T-cell (primary cell): Measurements from ENCODE around the gene ETFBKMT. TPM values are rescaled to one million over a fixed set of nuclear protein-coding genes. Genes with fewer than 3 reads are reported as not detected.

Source experiments
- ATAC-seq, 4 experiments: fragments of 200-7000 bp in 3 of 4; fragments of 150-1000 bp in 1 of 4; cut with Tn5 transposase; replicated peaks in 1 of 4; 1 replicate in 3 of 4; 2 replicates in 1 of 4; pipeline ENCODE4 v1.10.0; 2021; ENCODE audit warnings: moderate library complexity in 3 of 4, mild to moderate bottlenecking in 2 of 4, moderate number of reproducible peaks in 1 of 4
- CTCF ChIA-PET, 2 donors: fragments of 300-600 bp; sonication (Branson Sonifier 250); formaldehyde crosslinking; loops; one replicate each; lab custom pipeline; 2022; ENCODE audit warnings: antibody characterized with exemption in 2 of 2; lab: Charles Lee
- POLR2A ChIA-PET, 2 donors: fragments of 300-600 bp; sonication (Branson Sonifier 250); formaldehyde crosslinking; loops; one replicate each; lab custom pipeline; 2022; ENCODE audit warnings: antibody characterized with exemption in 2 of 2; lab: Charles Lee
- DNase-seq, 35 experiments: peaks; one replicate each; pipeline versions ENCODE4 v3.0.0 to v3.0.0-alpha.2; 2013 to 2023
- H3K27ac ChIP-seq: one replicate; pipeline ENCODE4 v1.5.1; 2013; ENCODE audit warnings: low read length
- H3K27me3 ChIP-seq, 2 experiments: replicated peaks in 1 of 2; 1 replicate in 1 of 2; 2 replicates in 1 of 2; pipeline versions ENCODE4 v1.6.1 to v1.7.0; 2013; ENCODE audit warnings: low read length in 1 of 2, mixed read lengths in 1 of 2; ENCODE audit not compliant: control insufficient read depth in 2 of 2, insufficient read depth in 2 of 2; ENCODE audit errors: extremely low read depth in 1 of 2
- H3K36me3 ChIP-seq, 2 donors: 1 replicate in 1 of 2; 2 replicates in 1 of 2; pipeline versions ENCODE4 v1.6.1 to v1.7.0; 2013; ENCODE audit warnings: low read length in 1 of 2; ENCODE audit not compliant: control insufficient read depth in 2 of 2, insufficient read depth in 1 of 2; ENCODE audit errors: extremely low read depth in 1 of 2
- H3K4me1 ChIP-seq, 2 experiments: 1 replicate in 1 of 2; 2 replicates in 1 of 2; pipeline versions ENCODE4 v1.6.1 to v1.7.0; 2013; ENCODE audit warnings: low read length in 2 of 2, mixed read lengths in 1 of 2; ENCODE audit not compliant: insufficient read depth in 2 of 2, control insufficient read depth in 1 of 2; ENCODE audit errors: extremely low read depth in 1 of 2
- H3K4me3 ChIP-seq, 2 donors: 1 replicate in 1 of 2; 2 replicates in 1 of 2; pipeline versions ENCODE4 v1.5.1 to v1.7.0; 2013; ENCODE audit warnings: mild to moderate bottlenecking in 2 of 2, low read length in 1 of 2, moderate library complexity in 1 of 2; ENCODE audit not compliant: control insufficient read depth in 1 of 2; ENCODE audit errors: extremely low read depth in 1 of 2
- H3K9me3 ChIP-seq: 2 replicates; pipeline ENCODE4 v1.7.0; 2013
- H3K27ac Mint-ChIP-seq, 2 donors: one replicate each; pipeline ENCODE4 v1.8.0; 2020 to 2021; ENCODE audit warnings: mild to moderate bottlenecking in 2 of 2, mixed read lengths in 2 of 2
- H3K27me3 Mint-ChIP-seq, 2 donors: one replicate each; pipeline ENCODE4 v1.8.0; 2021 to 2022; ENCODE audit warnings: mixed read lengths in 2 of 2
- H3K36me3 Mint-ChIP-seq: one replicate; pipeline ENCODE4 v1.8.0; 2021; ENCODE audit warnings: mixed read lengths
- H3K4me1 Mint-ChIP-seq, 3 donors: one replicate each; pipeline ENCODE4 v1.8.0; 2020 to 2022; ENCODE audit warnings: mixed read lengths in 3 of 3, mild to moderate bottlenecking in 1 of 3
- H3K4me3 Mint-ChIP-seq, 3 donors: one replicate each; pipeline ENCODE4 v1.8.0; 2020 to 2022; ENCODE audit warnings: mild to moderate bottlenecking in 3 of 3, mixed read lengths in 3 of 3, moderate library complexity in 3 of 3
- H3K9me3 Mint-ChIP-seq, 3 donors: one replicate each; pipeline ENCODE4 v1.8.0; 2020 to 2022; ENCODE audit warnings: mixed read lengths in 3 of 3
- WGBS: methylation state at CpG from one replicate; pipeline ENCODE4 v1.1.5; 2013; ENCODE audit warnings: missing lambda C conversion rate; ENCODE audit not compliant: insufficient coverage; 5-methylcytosine and 5-hydroxymethylcytosine counted together
- total RNA-seq, 35 experiments: library from RNA in 6 of 35; stranded (reverse) in 6 of 35; fragments of 120-200 nt in 1 of 35; gene quantifications; one replicate each; pipeline versions ENCODE4 v1.2.1 to v1.2.4 and lab custom pipeline; 2013 to 2026

The ETFBKMT gene
- total RNA-seq, 5 donors from 2014 or later (not counting 1 experiment from before 2014, with no cell fraction given) = 0.48 to 2.1 (median 1.6) TPM

DNA sequence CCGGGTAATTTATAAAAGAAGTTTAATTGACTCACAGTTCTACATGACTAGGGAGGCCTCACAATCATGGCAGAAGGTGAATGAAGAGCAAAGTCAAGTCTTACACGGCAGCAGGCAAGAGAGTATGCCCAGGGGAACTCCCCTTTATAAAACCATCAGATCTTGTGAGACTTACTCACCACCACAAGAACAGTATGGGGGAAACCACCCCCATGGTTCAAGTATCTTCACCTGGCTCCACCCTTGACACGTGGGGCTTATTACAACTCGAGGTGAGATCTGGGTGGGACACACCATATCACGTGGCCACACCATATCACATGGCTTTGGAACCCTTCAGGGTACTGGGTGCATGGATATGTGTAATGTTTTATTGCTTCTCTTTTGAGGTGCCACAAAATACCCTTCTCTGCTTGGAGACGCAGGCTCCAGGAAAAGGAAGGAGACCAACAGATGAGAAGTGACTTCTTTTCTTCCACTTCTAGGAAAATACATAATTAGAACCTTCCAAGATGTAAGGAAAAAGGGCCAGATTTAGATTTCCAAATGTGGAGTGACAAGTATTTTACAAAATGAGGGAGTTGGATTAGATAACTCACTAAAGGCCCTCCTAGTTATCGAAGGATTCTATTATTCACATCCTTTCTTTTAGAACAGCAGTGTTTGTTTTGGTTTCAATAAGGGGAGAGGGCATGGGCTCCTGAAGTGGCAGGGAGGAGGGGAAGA, 33.1 kb upstream of the ETFBKMT start:
- Histone ChIP-seq H3K36me3 (no peaks in the 10 kb centered on the region), H3K27ac (no peak overlapping the region), H3K4me3 (no peak overlapping the region), H3K4me1 (no peaks in the 10 kb centered on the region), H3K9me3 (no peaks in the 10 kb centered on the region), H3K27me3 (peaks cover 0 to 9% of the 10 kb centered on the region in 2 experiments)
- no peak overlapping the region for H3K4me3 Mint-ChIP-seq
- H3K4me1 Mint-ChIP-seq = no peaks in the 10 kb centered on the region
- DNase-seq (no peak), ATAC-seq (no peak)
- CTCF ChIA-PET = no interaction called here
- peaks cover 3% of the 10 kb centered on the region in 2 donors for H3K27me3 Mint-ChIP-seq
- no peak overlapping the region for H3K27ac Mint-ChIP-seq
- WGBS = no CpG with 5 or more reads among the region's 7 CpGs
- H3K36me3 Mint-ChIP-seq = no peaks in the 10 kb centered on the region
- POLR2A ChIA-PET = no interaction called here
- no peaks in the 10 kb centered on the region for H3K9me3 Mint-ChIP-seq

DNA sequence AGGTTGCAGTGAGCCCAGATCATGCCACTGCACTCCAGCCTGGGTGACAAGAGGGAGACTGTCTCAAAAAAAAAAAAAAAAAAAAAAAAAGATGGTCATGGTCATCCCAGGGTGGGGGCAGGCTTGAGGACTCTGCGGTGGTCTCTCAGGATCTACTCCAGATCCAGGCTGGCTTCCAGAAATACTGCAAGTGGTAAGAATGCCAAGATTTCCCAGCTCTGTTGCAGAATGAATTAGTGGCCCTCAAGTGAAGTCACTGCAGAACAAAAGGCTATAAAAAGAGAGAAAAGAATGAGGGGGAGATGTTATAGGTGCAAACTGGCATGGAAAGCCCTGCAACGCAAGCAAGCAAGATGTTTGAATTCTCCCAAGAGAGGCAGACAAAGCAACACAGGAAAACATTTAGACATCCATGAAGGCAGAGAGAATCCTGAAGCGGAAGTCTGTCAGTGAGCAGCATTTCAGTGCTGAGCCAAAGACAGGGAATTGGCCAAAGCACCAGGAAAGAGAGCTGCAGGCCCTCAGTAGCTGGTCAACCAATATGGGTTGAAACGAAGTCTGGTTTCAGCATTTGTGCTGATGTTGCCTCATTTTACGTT, 31.9 kb upstream of the ETFBKMT start:
- no peak overlapping the region for H3K27ac Mint-ChIP-seq
- ChIA-PET CTCF (interaction anchor here (0.5 to 0.6 kb wide), 2 partner anchors 11 to 615 kb away, joined by 4 to 5 read pairs; no protein-coding TSS in a partner anchor), POLR2A (interaction anchor here in 1 of 2 donors (0.6 kb wide), 1 partner anchor 1806 kb away, joined by 3 read pairs; no protein-coding TSS in a partner anchor)
- no peak overlapping the region for H3K4me3 ChIP-seq
- no peaks in the 10 kb centered on the region for H3K4me1 ChIP-seq
- peaks cover 3% of the 10 kb centered on the region in 2 donors for H3K27me3 Mint-ChIP-seq
- no peak for DNase-seq
- H3K9me3 ChIP-seq = no peaks in the 10 kb centered on the region
- H3K4me1 Mint-ChIP-seq = no peaks in the 10 kb centered on the region
- H3K4me3 Mint-ChIP-seq = no peak overlapping the region
- H3K36me3 ChIP-seq = no peaks in the 10 kb centered on the region
- H3K27me3 ChIP-seq = peaks cover 0 to 9% of the 10 kb centered on the region in 2 experiments
- no peaks in the 10 kb centered on the region for H3K9me3 Mint-ChIP-seq
- H3K36me3 Mint-ChIP-seq = no peaks in the 10 kb centered on the region
- ATAC-seq = no peak
- WGBS = 93% methylated on average over 3 of the region's 5 CpGs
- H3K27ac ChIP-seq = no peak overlapping the region

DNA sequence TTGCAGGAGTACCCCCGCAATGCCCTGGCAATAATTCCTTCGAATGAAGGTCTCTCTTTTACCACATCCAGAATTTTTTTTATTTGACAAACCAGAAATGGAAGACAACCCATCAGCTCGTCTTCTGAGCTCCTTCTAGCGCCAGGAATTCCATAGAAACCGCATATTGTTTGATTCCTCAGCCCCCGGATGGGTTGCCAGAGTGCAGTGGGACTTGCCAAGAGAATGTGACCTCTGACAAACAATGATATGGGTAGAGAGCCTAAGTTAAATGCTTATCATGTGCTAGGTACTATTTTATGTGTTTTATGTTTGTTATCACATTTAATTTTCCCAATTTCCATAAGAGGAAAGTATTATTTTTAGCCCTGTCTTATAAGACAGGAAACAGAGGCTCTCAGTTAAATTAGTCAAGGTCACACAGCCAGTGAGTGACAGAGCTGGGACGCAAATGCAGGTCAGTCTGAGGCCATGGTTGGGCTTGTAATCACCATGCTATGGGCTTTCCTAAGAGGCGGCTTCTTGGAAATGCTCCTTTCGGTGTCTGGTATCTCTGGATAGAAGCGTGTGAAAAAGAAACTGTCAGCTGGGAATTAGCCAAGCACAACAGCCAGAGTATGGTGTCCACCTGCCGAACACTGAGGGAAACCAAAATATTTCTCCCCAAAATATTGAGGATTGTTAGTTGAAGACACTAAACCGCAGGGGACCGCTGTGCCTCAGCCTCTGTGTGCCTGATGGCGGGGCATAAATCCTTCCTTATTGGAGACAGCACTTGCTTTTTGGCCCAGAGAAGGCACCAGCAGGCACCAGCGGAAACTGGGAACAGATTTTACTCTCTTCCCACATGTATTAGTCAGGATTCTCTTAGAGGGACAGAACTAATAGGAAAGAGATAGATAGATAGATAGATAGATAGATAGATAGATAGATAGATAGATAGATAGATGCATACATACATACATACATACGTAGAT, 29.4 kb upstream of the ETFBKMT start:
- Mint-ChIP-seq H3K4me3 (no peak overlapping the region), H3K27me3 (peaks cover 0 to 3% of the 10 kb centered on the region in 2 donors), H3K27ac (no peak overlapping the region), H3K9me3 (no peaks in the 10 kb centered on the region), H3K4me1 (no peaks in the 10 kb centered on the region), H3K36me3 (no peaks in the 10 kb centered on the region)
- no peak for DNase-seq
- H3K4me3 ChIP-seq = no peak overlapping the region
- H3K9me3 ChIP-seq = no peaks in the 10 kb centered on the region
- CTCF ChIA-PET = no interaction called here
- no peaks in the 10 kb centered on the region for H3K4me1 ChIP-seq
- POLR2A ChIA-PET = interaction anchor here in 1 of 2 donors (0.7 kb wide), 1 partner anchor 27 kb away, joined by 3 read pairs; no protein-coding TSS in a partner anchor
- peaks cover 0 to 2% of the 10 kb centered on the region in 2 experiments for H3K27me3 ChIP-seq
- no peak for ATAC-seq
- 77% methylated on average over 8 of the region's 16 CpGs for WGBS
- no peak overlapping the region for H3K27ac ChIP-seq
- H3K36me3 ChIP-seq = no peaks in the 10 kb centered on the region

DNA sequence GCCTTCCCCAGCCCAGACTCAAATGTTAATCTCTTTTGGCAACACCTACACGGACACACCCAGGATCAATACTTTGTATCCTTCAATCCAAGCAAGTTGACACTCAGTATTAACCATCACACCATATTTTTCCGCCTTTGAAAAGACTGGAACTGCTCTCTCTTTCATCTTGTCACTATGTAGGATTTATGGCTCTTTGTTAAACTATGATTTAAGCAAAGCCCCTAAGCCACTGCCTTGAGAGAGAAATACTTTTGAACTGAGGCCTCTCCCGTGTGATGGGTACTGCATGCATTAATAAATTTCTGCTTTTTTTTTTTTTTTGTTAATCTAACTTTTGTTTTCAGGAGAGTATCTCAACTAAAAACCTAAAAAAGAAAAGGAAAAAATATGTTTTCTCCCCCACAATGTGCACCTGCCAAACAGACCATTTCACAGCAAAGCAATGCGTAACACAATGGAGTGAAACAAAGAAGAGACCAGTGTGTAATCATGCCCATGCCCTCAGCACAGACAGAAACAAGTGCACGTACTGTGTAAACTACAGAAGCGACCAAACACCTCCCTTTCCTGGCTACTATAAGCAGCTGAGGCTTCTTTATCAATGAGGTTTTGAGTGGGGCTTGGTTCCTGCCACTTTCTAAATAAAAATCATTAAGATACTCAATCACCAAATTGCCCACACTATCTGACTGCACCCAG, 28.3 kb upstream of the ETFBKMT start:
- H3K4me3 ChIP-seq = no peak overlapping the region
- Mint-ChIP-seq H3K4me1 (peaks cover 1 to 2% (median 2%) of the 10 kb centered on the region in 3 donors), H3K4me3 (no peak overlapping the region), H3K27me3 (peaks cover 0 to 3% of the 10 kb centered on the region in 2 donors), H3K27ac (no peak overlapping the region), H3K36me3 (no peaks in the 10 kb centered on the region), H3K9me3 (no peaks in the 10 kb centered on the region)
- H3K36me3 ChIP-seq = no peaks in the 10 kb centered on the region
- WGBS = no CpG with 5 or more reads among the region's 6 CpGs
- CTCF ChIA-PET = interaction anchor here (0.6 to 1.0 kb wide), 2 partner anchors 221 to 228 kb away, joined by 3 read pairs; no protein-coding TSS in a partner anchor
- no peak overlapping the region for H3K27ac ChIP-seq
- no peaks in the 10 kb centered on the region for H3K9me3 ChIP-seq
- ATAC-seq (no peak), DNase-seq (no peak)
- H3K4me1 ChIP-seq = no peaks in the 10 kb centered on the region
- H3K27me3 ChIP-seq = peaks cover 0 to 2% of the 10 kb centered on the region in 2 experiments
- POLR2A ChIA-PET = interaction anchor here in 1 of 2 donors (0.6 kb wide), 1 partner anchor 241 kb away, joined by 4 read pairs; no protein-coding TSS in a partner anchor

DNA sequence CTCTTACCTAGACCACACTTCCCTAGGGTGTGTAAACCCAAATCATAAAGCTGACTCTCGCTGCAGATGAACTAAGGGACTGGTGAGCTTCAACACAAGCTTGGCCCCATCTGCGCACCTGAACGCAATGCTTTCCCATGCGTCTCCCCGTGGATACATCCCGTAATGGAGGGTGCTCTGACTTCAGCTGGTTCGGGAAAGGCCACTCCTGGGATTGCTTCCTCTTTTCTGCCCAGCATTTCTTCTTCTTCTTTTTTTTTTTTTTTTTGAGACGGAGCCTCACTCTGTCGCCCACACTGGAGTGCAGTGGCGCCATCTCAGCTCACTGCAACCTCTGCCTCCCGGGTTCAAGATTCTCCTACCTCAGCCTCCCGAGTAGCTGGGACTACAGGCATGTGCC, 27.7 kb upstream of the ETFBKMT start:
- Mint-ChIP-seq H3K27ac (no peak overlapping the region), H3K27me3 (peaks cover 0 to 3% of the 10 kb centered on the region in 2 donors), H3K4me3 (no peak overlapping the region), H3K4me1 (peaks cover 5 to 8% (median 7%) of the 10 kb centered on the region in 3 donors), H3K9me3 (no peaks in the 10 kb centered on the region), H3K36me3 (no peaks in the 10 kb centered on the region)
- ChIA-PET POLR2A (interaction anchor here in 1 of 2 donors (0.6 kb wide), 1 partner anchor 241 kb away, joined by 4 read pairs; no protein-coding TSS in a partner anchor), CTCF (interaction anchor here (0.6 to 1.1 kb wide), 3 partner anchors 19 to 229 kb away, joined by 3 read pairs; no protein-coding TSS in a partner anchor)
- H3K9me3 ChIP-seq = no peaks in the 10 kb centered on the region
- ATAC-seq (no peak), DNase-seq (no peak)
- WGBS = 75% methylated on average over 7 of the region's 12 CpGs
- H3K4me1 ChIP-seq = no peaks in the 10 kb centered on the region
- H3K27me3 ChIP-seq = peaks cover 0 to 2% of the 10 kb centered on the region in 2 experiments
- H3K27ac ChIP-seq = no peak overlapping the region
- H3K36me3 ChIP-seq = no peaks in the 10 kb centered on the region
- H3K4me3 ChIP-seq = no peak overlapping the region
